ENCODE measurements around the gene SCML1.

- no peak for TF ChIP-seq CTCF (conservative IDR thresholded peaks at IDR 0.05; ENCODE audit: low read length)
- TF ChIP-seq EZH2phosphoT487 (IDR thresholded peaks at IDR 0.05; ENCODE audit: borderline replicate concordance, low read depth, low read length) = no peak
These were observed 11.4 kb downstream of the SCML1 start for GRCh38 chrX:17748684-17749083.

All from OCI-LY7 (cell line).